ACC112 (cell line): ENCODE results near the gene SND1.
"Not testable (repeated sequence)": the region's sequence is repeated elsewhere in the genome, so short reads cannot be mapped to it uniquely, and the experiment has no call there.

Experiments used
- H2AFZ ChIP-seq: fragments of 200-600 bp; sonication (generic); one replicate; pipeline ENCODE4 v1.6.0; 2017; ENCODE audit warnings: antibody characterized with exemption, low read length; ENCODE audit not compliant: unreplicated experiment
- H3K27ac ChIP-seq: fragments of 200-600 bp; sonication (generic); 2 replicates; pipeline ENCODE4 v1.5.1; 2014; ENCODE audit warnings: low read depth, mild to moderate bottlenecking, antibody characterized with exemption, low read length, moderate library complexity
- H3K27me3 ChIP-seq: fragments of 200-600 bp; sonication (generic); 2 replicates; pipeline ENCODE4 v1.6.1; 2014; ENCODE audit warnings: mild to moderate bottlenecking, antibody characterized with exemption, low read length, moderate library complexity, mixed read lengths; ENCODE audit not compliant: insufficient read depth
- H3K36me3 ChIP-seq: fragments of 200-600 bp; sonication (generic); 2 replicates; pipeline ENCODE4 v1.6.1; 2016; ENCODE audit warnings: mild to moderate bottlenecking, antibody characterized with exemption, low read length, moderate library complexity, mixed read lengths; ENCODE audit not compliant: insufficient read depth
- H3K4me1 ChIP-seq: fragments of 200-600 bp; sonication (generic); one replicate; pipeline ENCODE4 v1.6.1; 2016; ENCODE audit warnings: low read length, mixed read lengths; ENCODE audit not compliant: insufficient read depth, unreplicated experiment, control insufficient read depth
- H3K4me3 ChIP-seq: fragments of 200-600 bp; sonication (generic); 2 replicates; pipeline ENCODE4 v1.5.1; 2014; ENCODE audit warnings: mild to moderate bottlenecking, low read depth, low read length
- H3K79me2 ChIP-seq: fragments of 200-600 bp; sonication (generic); one replicate; pipeline ENCODE4 v1.6.0; 2016; ENCODE audit warnings: low read length; ENCODE audit not compliant: control insufficient read depth, unreplicated experiment, insufficient read depth

SND1 gene

DNA sequence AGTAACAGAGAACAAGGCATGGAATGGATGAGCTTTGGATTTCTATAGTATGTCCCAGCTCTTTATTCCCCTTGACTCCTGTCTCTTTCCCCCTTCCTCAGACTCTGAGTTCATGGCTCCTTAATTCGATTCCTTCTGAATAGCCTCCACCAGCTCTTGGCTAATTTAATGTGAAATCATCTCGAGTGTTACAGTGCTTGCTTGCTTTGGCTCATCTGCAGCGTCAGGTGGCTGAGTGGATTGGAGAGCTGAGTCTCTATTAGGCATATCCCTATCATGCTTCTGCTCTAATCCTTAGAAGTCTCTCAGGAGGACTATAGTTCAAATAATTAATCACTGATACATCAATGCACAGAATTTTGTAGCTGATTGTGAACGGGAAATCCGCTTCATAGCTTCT, 244.7 kb downstream of the SND1 start:
- Histone ChIP-seq H3K36me3 (no peaks in the 10 kb centered on the region), H3K79me2 (peaks cover 23% of the 10 kb centered on the region), H3K27ac (no peak overlapping the region), H3K4me3 (no peak overlapping the region), H3K4me1 (peaks cover 20% of the 10 kb centered on the region), H2AFZ (no peak overlapping the region), H3K27me3 (no peaks in the 10 kb centered on the region)

GRCh38 chr7:127897704-127898454, 245.9 kb downstream of the SND1 start:
- H3K4me1 ChIP-seq: peaks cover 20% of the 10 kb centered on the region
- no peak overlapping the region for H2AFZ ChIP-seq
- no peaks in the 10 kb centered on the region for H3K27me3 ChIP-seq
- H3K79me2 ChIP-seq: peaks cover 23% of the 10 kb centered on the region
- peak overlapping the region; percentile 50 for H3K27ac ChIP-seq
- no peak overlapping the region for H3K4me3 ChIP-seq
- no peaks in the 10 kb centered on the region for H3K36me3 ChIP-seq

GRCh38 chr7:127899411-127899810, 247.4 kb downstream of the SND1 start:
- Histone ChIP-seq H3K36me3 (no peaks in the 10 kb centered on the region), H3K27ac (no peak overlapping the region), H2AFZ (no peak overlapping the region), H3K4me3 (no peak overlapping the region), H3K79me2 (peaks cover 29% of the 10 kb centered on the region), H3K4me1 (peaks cover 20% of the 10 kb centered on the region), H3K27me3 (no peaks in the 10 kb centered on the region)

GRCh38 chr7:127900141-127900540, 248.1 kb downstream of the SND1 start:
- no peaks in the 10 kb centered on the region for H3K27me3 ChIP-seq
- no peak overlapping the region for H3K4me3 ChIP-seq
- H3K27ac ChIP-seq: no peak overlapping the region
- peaks cover 26% of the 10 kb centered on the region for H3K79me2 ChIP-seq
- H3K36me3 ChIP-seq: no peaks in the 10 kb centered on the region
- H2AFZ ChIP-seq: no peak overlapping the region
- peaks cover 22% of the 10 kb centered on the region for H3K4me1 ChIP-seq

DNA sequence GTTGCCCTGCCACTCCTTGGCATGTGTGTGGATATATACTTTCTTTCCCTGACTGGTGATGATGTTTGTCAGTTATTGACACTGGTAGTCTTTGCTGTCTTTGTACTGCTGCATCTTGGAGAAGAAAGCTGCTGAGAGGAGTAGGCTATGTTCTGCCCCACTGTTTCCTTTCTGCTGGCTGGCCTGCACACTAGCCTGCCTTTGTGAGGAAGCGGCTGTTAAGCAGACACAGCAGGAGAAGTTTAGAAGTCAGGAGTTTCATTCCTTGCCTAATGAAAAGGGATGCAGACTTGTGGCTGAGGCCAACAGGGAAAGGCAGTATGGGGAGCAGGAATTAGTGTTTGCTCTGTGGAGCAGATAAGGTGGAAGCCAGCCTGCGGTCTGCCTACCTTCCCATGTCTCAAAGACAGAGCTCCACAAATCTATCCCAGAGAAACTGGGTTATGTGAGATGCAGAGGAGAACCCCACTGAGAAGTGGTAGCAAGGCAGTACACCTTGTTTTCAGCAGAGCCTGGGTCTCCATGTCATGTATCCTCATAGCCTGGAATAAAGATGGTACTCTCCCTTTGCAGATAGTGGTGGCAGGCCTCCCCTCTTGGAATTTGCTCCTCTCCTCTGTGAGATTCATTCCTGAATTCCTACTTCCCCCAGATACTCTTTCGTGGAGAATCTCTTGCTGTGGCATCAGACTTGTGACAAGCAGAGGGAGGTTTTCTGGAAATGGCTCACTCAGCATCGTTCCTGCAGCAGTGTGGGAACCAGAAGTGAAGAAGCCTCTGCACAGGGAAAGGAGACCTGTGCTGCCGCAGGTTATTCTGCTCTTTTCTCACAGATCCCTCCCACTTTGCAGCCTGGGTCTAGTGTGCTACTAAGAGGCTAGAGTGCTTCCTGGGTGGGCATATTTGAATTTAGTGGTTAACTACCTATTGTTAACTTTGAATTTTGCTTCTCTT, 249.0 kb downstream of the SND1 start:
- Histone ChIP-seq H3K27ac (no peak overlapping the region), H3K79me2 (peaks cover 29% of the 10 kb centered on the region), H3K4me1 (peaks cover 31% of the 10 kb centered on the region)

GRCh38 chr7:127901895-127902703, 250.1 kb downstream of the SND1 start:
- no peak overlapping the region for H3K4me3 ChIP-seq
- H3K36me3 ChIP-seq: no peaks in the 10 kb centered on the region
- H3K4me1 ChIP-seq: peaks cover 32% of the 10 kb centered on the region
- H3K27ac ChIP-seq: no peak overlapping the region
- no peak overlapping the region for H2AFZ ChIP-seq
- no peaks in the 10 kb centered on the region for H3K27me3 ChIP-seq
- H3K79me2 ChIP-seq: peaks cover 31% of the 10 kb centered on the region

More for the DNA sequence above, 249.0 kb downstream of the SND1 start:
- Histone ChIP-seq H3K4me3 (no peak overlapping the region), H2AFZ (no peak overlapping the region), H3K36me3 (no peaks in the 10 kb centered on the region), H3K27me3 (no peaks in the 10 kb centered on the region)

DNA sequence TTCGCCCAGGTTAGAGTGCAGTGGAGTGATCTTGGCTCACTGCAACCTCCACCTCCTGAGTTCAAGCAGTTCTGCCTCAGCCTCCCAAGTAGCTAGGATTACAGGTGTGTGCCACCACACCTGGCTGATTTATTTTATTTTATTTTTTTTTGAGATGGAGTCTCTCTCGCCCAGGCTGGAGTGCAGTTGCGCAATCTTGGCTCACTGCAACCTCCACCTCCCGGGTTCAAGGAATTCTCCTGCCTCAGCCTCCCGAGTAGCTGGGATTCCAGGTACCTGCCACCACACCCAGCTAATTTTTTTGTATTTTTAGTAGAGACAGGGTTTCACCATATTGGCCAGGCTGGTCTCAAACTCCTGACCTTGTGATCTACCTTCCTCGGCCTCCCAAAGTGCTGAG, 250.8 kb downstream of the SND1 start:
- Histone ChIP-seq H3K79me2 (peaks cover 35% of the 10 kb centered on the region), H3K4me1 (peaks cover 30% of the 10 kb centered on the region)
- not testable (repeated sequence) for H3K27ac ChIP-seq, H3K36me3 ChIP-seq, H3K27me3 ChIP-seq, H2AFZ ChIP-seq, H3K4me3 ChIP-seq

DNA sequence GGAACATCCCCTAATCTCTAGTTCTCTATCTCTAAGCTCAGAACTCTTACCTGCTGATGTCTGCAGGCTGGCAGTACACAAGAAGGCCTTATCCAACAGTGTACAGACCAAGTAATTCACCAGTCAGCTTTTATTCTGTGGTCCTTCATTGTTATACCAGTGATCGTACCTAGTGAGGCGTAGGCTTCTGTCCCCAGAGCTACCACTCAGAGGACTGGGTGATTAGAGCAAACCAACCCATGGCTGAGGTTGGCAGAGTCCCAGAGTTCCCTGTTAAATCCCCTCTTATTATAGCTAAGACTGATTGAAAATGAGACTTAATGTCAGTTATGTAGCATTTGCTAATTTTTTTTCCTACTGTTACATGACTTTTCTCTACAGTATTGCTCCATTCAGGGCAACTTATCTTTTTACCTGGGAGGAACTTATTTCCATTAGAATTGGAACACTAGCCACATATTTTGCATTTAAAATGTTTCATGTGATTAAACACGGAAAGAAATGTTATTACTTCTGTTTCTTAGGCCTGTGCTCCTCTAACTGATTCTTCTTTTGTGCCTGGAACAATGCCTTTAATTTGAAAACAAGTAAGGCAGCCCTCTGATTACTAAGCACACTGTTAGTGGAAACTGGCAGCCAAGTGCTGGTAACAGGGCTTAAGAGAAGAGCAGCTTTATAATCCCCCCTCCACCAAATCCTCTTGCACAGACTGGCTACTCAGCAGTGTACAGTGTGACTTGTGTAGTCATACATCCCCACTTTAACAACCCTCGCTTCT, 252.1 kb downstream of the SND1 start:
- Histone ChIP-seq H3K27me3 (no peaks in the 10 kb centered on the region), H3K4me1 (peaks cover 21% of the 10 kb centered on the region), H3K36me3 (no peaks in the 10 kb centered on the region), H2AFZ (no peak overlapping the region), H3K4me3 (no peak overlapping the region), H3K27ac (no peak overlapping the region), H3K79me2 (peaks cover 34% of the 10 kb centered on the region)

DNA sequence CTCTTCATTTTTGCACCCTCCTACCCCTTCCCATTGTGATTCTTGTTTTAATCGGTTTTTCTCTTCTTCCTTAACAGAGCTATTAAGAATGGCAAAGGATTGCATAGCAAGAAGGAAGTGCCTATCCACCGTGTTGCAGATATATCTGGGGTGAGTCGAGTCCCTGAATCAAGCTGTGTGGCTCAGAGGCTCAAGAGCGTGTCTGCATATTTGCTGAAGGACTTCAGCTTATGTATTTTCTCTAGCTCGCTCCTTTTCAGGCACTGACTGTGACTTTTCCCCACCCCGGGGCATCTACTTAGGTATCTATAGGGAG, 252.6 kb downstream of the SND1 start:
- Histone ChIP-seq H2AFZ (no peak overlapping the region), H3K36me3 (no peaks in the 10 kb centered on the region), H3K4me1 (peaks cover 21% of the 10 kb centered on the region), H3K27me3 (no peaks in the 10 kb centered on the region), H3K4me3 (no peak overlapping the region), H3K79me2 (peaks cover 35% of the 10 kb centered on the region), H3K27ac (no peak overlapping the region)

- Histone ChIP-seq H3K27ac (peak overlapping the region; percentile 15; the same call in 1 of the 2 replicates), H3K79me2 (peaks cover 39% of the 10 kb centered on the region), H3K36me3 (no peaks in the 10 kb centered on the region), H3K4me3 (no peak overlapping the region), H3K27me3 (no peaks in the 10 kb centered on the region), H2AFZ (no peak overlapping the region), H3K4me1 (peaks cover 21% of the 10 kb centered on the region)
Measured at GRCh38 chr7:127905021-127905420, 253.0 kb downstream of the SND1 start.
